ENCODE results near the gene GLCCI1.

DNA sequence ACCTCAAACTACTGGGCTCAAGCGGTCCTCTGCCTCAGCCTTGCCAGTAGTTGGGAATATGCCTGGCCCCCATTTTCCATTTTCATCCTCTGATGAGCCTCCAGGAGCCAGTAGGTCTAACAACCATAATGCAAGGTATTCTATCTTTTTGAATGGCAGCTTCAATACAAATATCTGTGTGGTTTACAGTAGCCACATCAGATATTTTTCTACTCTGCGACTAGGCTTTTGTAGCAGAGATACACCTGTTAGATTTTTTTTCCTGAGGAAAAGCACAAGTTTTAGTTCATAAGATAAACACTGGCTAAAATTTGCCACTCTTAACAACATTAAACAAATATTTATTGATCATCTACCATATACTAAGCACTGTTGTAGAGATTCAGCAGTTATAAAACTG is 3.9 kb upstream of the GLCCI1 start:
- no peak for TF ChIP-seq CTCF (IDR thresholded peaks at IDR 0.05)
- TF ChIP-seq POLR2A (IDR thresholded peaks at IDR 0.05): no peak

All from right lobe of liver (tissue), 4 donors.